Measurements from ENCODE around the gene PRPF40B.

Gene PRPF40B

GRCh38 chr12:49612210-49612609, 11.2 kb upstream of the PRPF40B start:
- no peak for DNase-seq (ENCODE audit: low read depth)
- no peak overlapping the region for H3K4me3 ChIP-seq (replicated peaks; ENCODE audit: low read depth, low read length)
- TF ChIP-seq, protein P1, sequence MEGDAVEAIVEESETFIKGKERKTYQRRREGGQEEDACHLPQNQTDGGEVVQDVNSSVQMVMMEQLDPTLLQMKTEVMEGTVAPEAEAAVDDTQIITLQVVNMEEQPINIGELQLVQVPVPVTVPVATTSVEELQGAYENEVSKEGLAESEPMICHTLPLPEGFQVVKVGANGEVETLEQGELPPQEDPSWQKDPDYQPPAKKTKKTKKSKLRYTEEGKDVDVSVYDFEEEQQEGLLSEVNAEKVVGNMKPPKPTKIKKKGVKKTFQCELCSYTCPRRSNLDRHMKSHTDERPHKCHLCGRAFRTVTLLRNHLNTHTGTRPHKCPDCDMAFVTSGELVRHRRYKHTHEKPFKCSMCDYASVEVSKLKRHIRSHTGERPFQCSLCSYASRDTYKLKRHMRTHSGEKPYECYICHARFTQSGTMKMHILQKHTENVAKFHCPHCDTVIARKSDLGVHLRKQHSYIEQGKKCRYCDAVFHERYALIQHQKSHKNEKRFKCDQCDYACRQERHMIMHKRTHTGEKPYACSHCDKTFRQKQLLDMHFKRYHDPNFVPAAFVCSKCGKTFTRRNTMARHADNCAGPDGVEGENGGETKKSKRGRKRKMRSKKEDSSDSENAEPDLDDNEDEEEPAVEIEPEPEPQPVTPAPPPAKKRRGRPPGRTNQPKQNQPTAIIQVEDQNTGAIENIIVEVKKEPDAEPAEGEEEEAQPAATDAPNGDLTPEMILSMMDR (IDR thresholded peaks at IDR 0.05; ENCODE audit: low read length, missing control alignments): no peak

DNA sequence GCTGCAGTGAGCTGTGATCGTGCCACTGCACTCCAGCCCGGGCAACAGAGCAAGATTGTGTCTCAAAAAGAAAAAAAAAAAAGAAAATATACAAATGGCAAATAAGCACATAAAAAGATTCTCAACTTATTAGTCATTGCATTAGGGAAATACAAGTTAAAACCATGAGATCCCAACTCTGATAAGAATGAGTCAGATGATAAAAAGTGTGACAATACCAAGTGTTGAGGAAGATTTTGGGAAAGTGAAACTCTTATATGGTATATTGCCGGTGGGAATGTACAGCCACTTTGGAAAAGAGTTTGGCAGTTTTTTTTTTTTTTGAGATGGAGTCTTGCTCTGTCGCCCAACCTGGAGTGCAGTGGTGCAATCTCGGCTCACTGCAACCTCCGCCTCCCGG, 7.6 kb upstream of the PRPF40B start:
- peak; percentile 20 for DNase-seq (ENCODE audit: low read depth)
- TF ChIP-seq, protein P1 (IDR thresholded peaks at IDR 0.05; ENCODE audit: low read length, missing control alignments): no peak
- H3K4me3 ChIP-seq (replicated peaks; ENCODE audit: low read depth, low read length): no peak overlapping the region

- DNase-seq (ENCODE audit: low read depth): peak; percentile 39
- H3K4me3 ChIP-seq (replicated peaks; ENCODE audit: low read depth, low read length): no peak overlapping the region
- TF ChIP-seq, protein P1 (IDR thresholded peaks at IDR 0.05; ENCODE audit: low read length, missing control alignments): no peak
These were observed 6.7 kb upstream of the PRPF40B start for GRCh38 chr12:49616533-49617219.

GRCh38 chr12:49618576-49618975, 4.8 kb upstream of the PRPF40B start:
- TF ChIP-seq, protein P1 (IDR thresholded peaks at IDR 0.05; ENCODE audit: low read length, missing control alignments): no peak
- DNase-seq (ENCODE audit: low read depth): no peak
- no peak overlapping the region for H3K4me3 ChIP-seq (replicated peaks; ENCODE audit: low read depth, low read length)

DNA sequence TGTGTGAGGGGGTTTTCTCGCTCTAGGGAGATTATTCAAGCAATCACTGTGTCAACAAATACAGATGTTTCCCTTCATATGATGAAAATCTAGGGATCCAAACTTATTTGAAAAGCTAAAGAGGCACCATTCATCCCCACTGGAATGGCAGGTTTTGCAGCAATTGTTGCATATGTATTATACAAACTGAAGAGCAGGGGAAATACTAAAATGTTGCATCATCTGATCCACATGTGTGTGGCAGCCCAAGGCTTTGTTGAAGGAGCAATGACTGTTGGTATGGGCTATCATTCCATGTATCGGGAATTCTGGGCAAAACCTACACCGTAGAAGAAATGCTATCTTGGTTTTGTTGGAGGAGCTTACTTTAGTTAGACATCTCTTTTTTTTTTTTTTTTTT, 4.1 kb upstream of the PRPF40B start:
- DNase-seq (ENCODE audit: low read depth): peak; percentile 23
- no peak overlapping the region for H3K4me3 ChIP-seq (replicated peaks; ENCODE audit: low read depth, low read length)
- TF ChIP-seq, protein P1 (IDR thresholded peaks at IDR 0.05; ENCODE audit: low read length, missing control alignments): no peak

GRCh38 chr12:49621651-49622500, 1.5 kb upstream of the PRPF40B start:
- DNase-seq (ENCODE audit: low read depth): no peak
- TF ChIP-seq, protein P1 (IDR thresholded peaks at IDR 0.05; ENCODE audit: low read length, missing control alignments): no peak
- H3K4me3 ChIP-seq (replicated peaks; ENCODE audit: low read depth, low read length): peak overlapping the region; percentile 66

All from fibroblast of pulmonary artery (primary cell).